AG04450 (cell line): ENCODE results near the gene C5orf47. TPM values are rescaled to one million over a fixed set of nuclear protein-coding genes. Genes with fewer than 3 reads are reported as not detected.
A peak's percentile ranks its signal among the peaks of the same experiment; 100 is the strongest.
"Not testable (repeated sequence)": the region's sequence is repeated elsewhere in the genome, so short reads cannot be mapped to it uniquely, and the experiment has no call there.

Experiments
- CTCF ChIA-PET: fragments of 300-600, 350-600 bp; formaldehyde crosslinking; extraction: SDS; loops from one replicate; lab custom pipeline; 2022; ENCODE audit warnings: antibody characterized with exemption, inconsistent platforms; lab: Charles Lee
- POLR2A ChIA-PET: fragments of 350-600 bp; formaldehyde crosslinking; extraction: SDS; loops from one replicate; lab custom pipeline; 2021; ENCODE audit warnings: antibody characterized with exemption, inconsistent platforms; lab: Yijun Ruan, JAX
- DNase-seq: peaks from one replicate; pipeline ENCODE4 v3.0.0-alpha.2; 2011; ENCODE audit warnings: low read depth, low spot score
- H3K27ac ChIP-seq: one replicate; pipeline ENCODE4 v1.5.1; 2012; ENCODE audit warnings: low read depth, low read length, control low read depth
- H3K27me3 ChIP-seq: one replicate; pipeline ENCODE4 v1.6.0; 2012; ENCODE audit warnings: low read length; ENCODE audit not compliant: control insufficient read depth, insufficient read depth
- H3K4me3 ChIP-seq: 2 replicates; pipeline ENCODE4 v1.5.1; 2011; ENCODE audit warnings: mild to moderate bottlenecking, low read depth, low read length, control low read depth
- H3K9me3 ChIP-seq: 2 replicates; pipeline ENCODE4 v1.5.1; 2012; ENCODE audit warnings: low read length; ENCODE audit not compliant: control insufficient read depth, insufficient read depth
- polyA plus RNA-seq: library from polyadenylated mRNA; depleted of rRNA; stranded (reverse); fragments of >200 nt; gene quantifications from 2 replicates; pipeline ENCODE4 v1.2.3, GENCODE V29; 2011
- TF ChIP-seq, protein P1 (sequence below): IDR thresholded peaks from 2 replicates; pipeline ENCODE4 v1.5.1; 2011; ENCODE audit warnings: low read depth, low read length, control low read depth, inconsistent platforms

C5orf47 gene
- polyA plus RNA-seq, 1 experiment, result not detected

DNA sequence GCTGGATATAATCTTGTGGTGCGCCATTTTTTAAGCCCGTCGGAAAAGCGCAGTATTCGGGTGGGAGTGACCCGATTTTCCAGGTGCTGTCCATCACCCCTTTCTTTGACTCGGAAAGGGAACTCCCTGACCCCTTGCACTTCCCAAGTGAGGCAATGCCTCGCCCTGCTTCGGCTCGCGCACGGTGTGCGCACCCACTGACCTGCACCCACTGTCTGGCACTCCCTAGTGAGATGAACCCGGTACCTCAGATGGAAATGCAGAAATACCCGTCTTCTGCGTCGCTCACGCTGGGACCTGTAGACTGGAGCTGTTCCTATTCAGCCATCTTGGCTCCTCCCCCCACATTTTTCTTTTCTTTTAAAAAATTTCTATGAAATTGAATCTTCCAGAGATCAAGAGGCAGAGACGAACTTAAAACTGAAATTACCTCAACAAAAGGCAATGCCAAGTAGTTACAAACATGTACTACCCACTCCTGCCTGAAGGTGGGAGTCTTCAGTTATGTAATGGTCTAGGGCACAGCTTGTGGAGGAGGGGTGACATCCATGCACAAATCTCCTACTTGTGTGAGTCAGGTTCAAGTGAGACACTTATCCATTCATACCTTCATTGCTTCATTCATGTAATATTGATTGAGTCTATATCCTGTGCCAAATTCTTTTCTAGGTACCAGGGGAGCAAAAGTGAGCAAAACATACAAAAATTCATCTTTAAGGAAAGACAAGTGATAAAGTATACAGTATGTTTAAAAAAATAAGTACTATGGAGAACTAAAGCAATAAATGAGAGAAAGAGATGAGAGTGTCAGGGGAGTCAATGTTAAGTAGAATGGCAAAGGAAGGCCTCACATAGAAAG lies 31.3 kb downstream of the C5orf47 start:
- DNase-seq, result peak; percentile 16
- POLR2A ChIA-PET, H3K27ac ChIP-seq, H3K9me3 ChIP-seq, H3K4me3 ChIP-seq, H3K27me3 ChIP-seq: not testable (repeated sequence)
- TF ChIP-seq, protein P1, sequence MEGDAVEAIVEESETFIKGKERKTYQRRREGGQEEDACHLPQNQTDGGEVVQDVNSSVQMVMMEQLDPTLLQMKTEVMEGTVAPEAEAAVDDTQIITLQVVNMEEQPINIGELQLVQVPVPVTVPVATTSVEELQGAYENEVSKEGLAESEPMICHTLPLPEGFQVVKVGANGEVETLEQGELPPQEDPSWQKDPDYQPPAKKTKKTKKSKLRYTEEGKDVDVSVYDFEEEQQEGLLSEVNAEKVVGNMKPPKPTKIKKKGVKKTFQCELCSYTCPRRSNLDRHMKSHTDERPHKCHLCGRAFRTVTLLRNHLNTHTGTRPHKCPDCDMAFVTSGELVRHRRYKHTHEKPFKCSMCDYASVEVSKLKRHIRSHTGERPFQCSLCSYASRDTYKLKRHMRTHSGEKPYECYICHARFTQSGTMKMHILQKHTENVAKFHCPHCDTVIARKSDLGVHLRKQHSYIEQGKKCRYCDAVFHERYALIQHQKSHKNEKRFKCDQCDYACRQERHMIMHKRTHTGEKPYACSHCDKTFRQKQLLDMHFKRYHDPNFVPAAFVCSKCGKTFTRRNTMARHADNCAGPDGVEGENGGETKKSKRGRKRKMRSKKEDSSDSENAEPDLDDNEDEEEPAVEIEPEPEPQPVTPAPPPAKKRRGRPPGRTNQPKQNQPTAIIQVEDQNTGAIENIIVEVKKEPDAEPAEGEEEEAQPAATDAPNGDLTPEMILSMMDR, result peak; percentile 56
- CTCF ChIA-PET, result interaction anchor here (0.6 to 1.0 kb wide), 3 partner anchors 25 to 1841 kb away, joined by 3 to 4 read pairs (median 3); no protein-coding TSS in a partner anchor

DNA sequence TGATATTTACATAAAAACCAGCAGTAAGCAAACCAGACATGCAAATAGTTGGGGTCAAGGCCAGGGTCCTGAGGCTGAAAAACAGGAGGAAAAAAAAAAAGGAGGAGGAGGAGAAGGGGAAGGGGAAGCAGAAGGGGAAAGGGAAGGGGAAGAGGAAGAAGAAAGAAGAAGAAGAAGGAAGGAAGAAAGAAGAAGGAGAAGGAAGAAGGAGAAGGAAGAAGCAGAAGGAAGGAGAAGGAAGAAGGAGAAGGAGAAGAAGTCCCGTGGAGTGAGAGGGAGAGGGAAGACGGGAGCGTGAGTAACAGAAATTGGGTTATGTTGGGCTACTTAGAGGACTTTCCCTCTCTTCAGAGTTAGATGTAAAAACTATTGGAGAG lies 31.9 kb downstream of the C5orf47 start:
- ChIA-PET POLR2A (no interaction called here), CTCF (interaction anchor here (0.6 to 1.0 kb wide), 2 partner anchors 25 to 1840 kb away, joined by 3 to 4 read pairs; no protein-coding TSS in a partner anchor)
- DNase-seq, result no peak
- no peak overlapping the region for H3K4me3 ChIP-seq
- H3K27ac ChIP-seq, result no peak overlapping the region
- H3K27me3 ChIP-seq, result peaks cover 3% of the 10 kb centered on the region
- no peaks in the 10 kb centered on the region for H3K9me3 ChIP-seq
- TF ChIP-seq, protein P1, result no peak

DNA sequence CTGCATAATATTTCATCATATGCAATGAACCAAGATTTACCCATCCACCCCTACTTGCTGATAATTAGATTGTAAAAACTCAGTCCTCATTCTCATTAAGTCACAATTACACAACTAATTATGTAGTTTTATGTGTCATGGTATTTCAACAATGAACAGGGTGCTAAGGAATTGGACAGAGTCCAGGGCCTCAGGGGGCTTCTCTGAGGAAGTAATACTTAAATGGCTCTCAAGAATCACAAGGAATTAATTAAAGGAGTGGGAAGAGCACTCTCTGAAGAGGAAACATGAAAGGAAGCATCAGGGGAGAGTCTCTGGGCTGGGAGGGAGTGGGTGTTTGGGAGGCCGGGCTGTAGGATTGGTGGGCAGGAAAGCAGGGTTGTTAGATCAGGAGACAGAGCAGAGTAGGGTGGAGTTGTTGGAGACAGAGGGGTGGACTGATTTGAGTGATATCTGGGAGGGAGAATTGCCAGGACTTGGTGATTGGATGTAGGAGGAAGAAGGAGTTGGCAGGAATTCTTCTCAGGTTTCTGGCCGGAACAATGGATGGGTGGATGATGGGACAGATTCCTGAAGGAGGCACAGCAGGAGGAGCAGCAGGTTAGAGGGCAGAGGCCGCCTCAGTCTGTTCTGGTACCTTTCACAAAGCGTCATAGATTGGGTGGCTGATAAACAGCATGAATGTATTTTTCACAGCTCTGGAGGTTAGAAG lies 33.6 kb downstream of the C5orf47 start:
- no peak overlapping the region for H3K4me3 ChIP-seq
- no peak for DNase-seq
- ChIA-PET CTCF (no interaction called here), POLR2A (no interaction called here)
- no peaks in the 10 kb centered on the region for H3K9me3 ChIP-seq
- no peak overlapping the region for H3K27ac ChIP-seq
- peaks cover 3% of the 10 kb centered on the region for H3K27me3 ChIP-seq
- TF ChIP-seq, protein P1, result no peak

DNA sequence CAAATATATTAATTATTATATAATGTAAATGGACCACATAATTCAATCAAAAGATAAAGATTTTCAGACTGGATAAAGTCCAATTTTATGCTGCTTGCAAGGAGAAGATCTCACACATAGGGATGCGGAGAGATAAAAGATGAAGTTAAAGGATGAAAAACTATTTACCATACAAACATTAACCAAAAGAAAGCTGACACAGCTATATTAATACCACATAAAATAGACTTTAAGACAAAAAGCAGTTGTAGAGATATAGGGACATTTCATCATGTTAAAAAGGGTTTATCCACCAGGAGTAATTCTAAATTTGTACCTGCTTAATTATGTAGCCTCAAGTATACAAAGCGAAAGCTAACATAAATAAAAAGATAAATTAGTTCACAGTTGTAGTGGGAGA lies 41.3 kb downstream of the C5orf47 start:
- ChIA-PET POLR2A (no interaction called here), CTCF (interaction anchor here (1.6 kb wide), 1 partner anchor 287 kb away, joined by 6 read pairs; no protein-coding TSS in a partner anchor)
- H3K27me3 ChIP-seq, result no peaks in the 10 kb centered on the region
- no peak overlapping the region for H3K27ac ChIP-seq
- no peak for DNase-seq
- TF ChIP-seq, protein P1, result no peak
- no peak overlapping the region for H3K4me3 ChIP-seq
- H3K9me3 ChIP-seq, result no peaks in the 10 kb centered on the region
